Trophoblast cell (in vitro differentiated cells and primary cell): ENCODE data around the gene ADAMTSL4.

Experiments used
- DNase-seq, 2 donors: peaks; one replicate each; pipeline ENCODE4 v3.0.0-alpha.2; 2016
- H2AFZ ChIP-seq: 2 replicates; pipeline ENCODE4 v1.6.1; 2013; ENCODE audit warnings: low read length, moderate library complexity, mild to moderate bottlenecking; ENCODE audit not compliant: insufficient read depth, poor library complexity
- H2AK5ac ChIP-seq: 2 replicates; pipeline ENCODE4 v1.6.1; 2013; ENCODE audit warnings: mild to moderate bottlenecking, low read length
- H2BK120ac ChIP-seq: 2 replicates; pipeline ENCODE4 v1.6.1; 2013; ENCODE audit warnings: low read length, mild to moderate bottlenecking, moderate library complexity; ENCODE audit not compliant: insufficient read depth, poor library complexity
- H2BK12ac ChIP-seq: 2 replicates; pipeline ENCODE4 v1.6.1; 2013; ENCODE audit warnings: mild to moderate bottlenecking, low read length, moderate library complexity
- H2BK5ac ChIP-seq: 2 replicates; pipeline ENCODE4 v1.6.1; 2013; ENCODE audit warnings: low read length, low read depth, moderate library complexity, mild to moderate bottlenecking; ENCODE audit not compliant: poor library complexity
- H3K14ac ChIP-seq: 2 replicates; pipeline ENCODE4 v1.6.1; 2013; ENCODE audit warnings: mild to moderate bottlenecking, low read length
- H3K18ac ChIP-seq: 2 replicates; pipeline ENCODE4 v1.6.1; 2013; ENCODE audit warnings: mild to moderate bottlenecking, low read length
- H3K23ac ChIP-seq: 2 replicates; pipeline ENCODE4 v1.6.1; 2013; ENCODE audit warnings: low read length
- H3K27ac ChIP-seq: 2 replicates; pipeline ENCODE4 v1.5.1; 2013; ENCODE audit warnings: low read depth, mild to moderate bottlenecking, inconsistent platforms, low read length, moderate library complexity
- H3K27me3 ChIP-seq: 2 replicates; pipeline ENCODE4 v1.6.1; 2013; ENCODE audit warnings: inconsistent platforms, mild to moderate bottlenecking, low read length, moderate library complexity; ENCODE audit not compliant: insufficient read depth
- H3K36me3 ChIP-seq, 2 experiments: 1 replicate in 1 of 2; 2 replicates in 1 of 2; pipeline ENCODE4 v1.6.1; 2013; ENCODE audit warnings: low read length in 2 of 2, mild to moderate bottlenecking in 2 of 2, moderate library complexity in 1 of 2; ENCODE audit not compliant: insufficient read depth in 2 of 2, control insufficient read depth in 1 of 2
- H3K4ac ChIP-seq: 2 replicates; pipeline ENCODE4 v1.6.1; 2013; ENCODE audit warnings: low read depth, mild to moderate bottlenecking, low read length, moderate library complexity
- H3K4me1 ChIP-seq, 2 experiments: 1 replicate in 1 of 2; 2 replicates in 1 of 2; pipeline ENCODE4 v1.6.1; 2013; ENCODE audit warnings: low read length in 2 of 2, mild to moderate bottlenecking in 2 of 2, moderate library complexity in 1 of 2; ENCODE audit not compliant: insufficient read depth in 2 of 2, control insufficient read depth in 1 of 2
- H3K4me2 ChIP-seq: 2 replicates; pipeline ENCODE4 v1.6.1; 2013; ENCODE audit warnings: inconsistent platforms, mild to moderate bottlenecking, low read length, moderate library complexity
- H3K4me3 ChIP-seq: 2 replicates; pipeline ENCODE4 v1.5.1; 2013; ENCODE audit warnings: mild to moderate bottlenecking, low read depth, low read length, inconsistent platforms
- H3K79me1 ChIP-seq: one replicate; pipeline ENCODE4 v1.6.1; 2013; ENCODE audit warnings: low read length
- H3K79me2 ChIP-seq: 2 replicates; pipeline ENCODE4 v1.6.1; 2013; ENCODE audit warnings: low read length, mild to moderate bottlenecking; ENCODE audit not compliant: control insufficient read depth, insufficient read depth, poor library complexity
- H3K9ac ChIP-seq: 2 replicates; pipeline ENCODE4 v1.6.1; 2013; ENCODE audit warnings: mild to moderate bottlenecking, low read length
- H3K9me3 ChIP-seq: 2 replicates; pipeline ENCODE4 v1.6.1; 2013; ENCODE audit warnings: low read depth, mild to moderate bottlenecking, control low read depth, inconsistent platforms, low read length; ENCODE audit not compliant: insufficient read depth
- H4K12ac ChIP-seq: 2 replicates; pipeline ENCODE4 v1.6.1; 2013; ENCODE audit warnings: low read depth, mild to moderate bottlenecking, low read length, moderate library complexity
- H4K8ac ChIP-seq: 2 replicates; pipeline ENCODE4 v1.6.1; 2013; ENCODE audit warnings: low read depth, mild to moderate bottlenecking, low read length, moderate library complexity
- H4K91ac ChIP-seq: one replicate; pipeline ENCODE4 v1.6.1; 2013; ENCODE audit warnings: low read depth, mild to moderate bottlenecking, low read length, moderate library complexity
- WGBS: extraction: QIAGEN DNeasy Blood & Tissue Kit; methylation state at CpG from one replicate; pipeline ENCODE4 v1.1.7; 2013; ENCODE audit warnings: missing lambda C conversion rate; ENCODE audit not compliant: insufficient read length, insufficient coverage; ENCODE audit errors: extremely low coverage; 5-methylcytosine and 5-hydroxymethylcytosine counted together

The ADAMTSL4 gene

GRCh38 chr1:150511551-150511950, 37.7 kb upstream of the ADAMTSL4 start:
- Histone ChIP-seq H3K4me1 (peaks cover 11 to 15% of the 10 kb centered on the region in 2 experiments), H4K91ac (no peak overlapping the region), H3K79me1 (peaks cover 6% of the 10 kb centered on the region), H3K23ac (no peak overlapping the region), H3K9me3 (no peaks in the 10 kb centered on the region), H3K27me3 (no peaks in the 10 kb centered on the region), H2BK12ac (no peak overlapping the region), H3K4ac (no peak overlapping the region), H3K4me2 (no peak overlapping the region), H4K8ac (no peak overlapping the region), H3K79me2 (peaks cover 6% of the 10 kb centered on the region), H3K4me3 (no peak overlapping the region), H3K36me3 (peaks cover 8 to 12% of the 10 kb centered on the region in 2 experiments), H3K9ac (no peak overlapping the region), H2BK120ac (no peak overlapping the region), H2AFZ (no peak overlapping the region), H3K14ac (no peak overlapping the region), H4K12ac (no peak overlapping the region), H2AK5ac (no peak overlapping the region), H3K18ac (no peak overlapping the region), H3K27ac (no peak overlapping the region), H2BK5ac (no peak overlapping the region)
- no CpG with 5 or more reads among the region's 12 CpGs for WGBS
- DNase-seq = no peak

GRCh38 chr1:150511985-150512660, 37.1 kb upstream of the ADAMTSL4 start:
- peaks cover 4 to 7% of the 10 kb centered on the region in 2 experiments for H3K36me3 ChIP-seq
- no peak overlapping the region for H3K27ac ChIP-seq
- no peaks in the 10 kb centered on the region for H3K9me3 ChIP-seq
- no peak overlapping the region for H2BK120ac ChIP-seq
- no peak overlapping the region for H3K18ac ChIP-seq
- H2BK5ac ChIP-seq = no peak overlapping the region
- no CpG with 5 or more reads among the region's 17 CpGs for WGBS
- no peak overlapping the region for H4K8ac ChIP-seq
- no peak overlapping the region for H3K4me2 ChIP-seq
- H3K27me3 ChIP-seq = no peaks in the 10 kb centered on the region
- H3K23ac ChIP-seq = no peak overlapping the region
- peaks cover 6% of the 10 kb centered on the region for H3K79me1 ChIP-seq
- no peak overlapping the region for H3K4ac ChIP-seq
- H3K9ac ChIP-seq = no peak overlapping the region
- no peak overlapping the region for H2BK12ac ChIP-seq
- H3K4me1 ChIP-seq = peaks cover 11 to 15% of the 10 kb centered on the region in 2 experiments
- H4K91ac ChIP-seq = no peak overlapping the region
- H2AFZ ChIP-seq = no peak overlapping the region
- H3K14ac ChIP-seq = no peak overlapping the region
- no peak overlapping the region for H4K12ac ChIP-seq
- no peak overlapping the region for H3K4me3 ChIP-seq
- no peak overlapping the region for H2AK5ac ChIP-seq
- no peak for DNase-seq
- H3K79me2 ChIP-seq = peaks cover 6% of the 10 kb centered on the region

GRCh38 chr1:150512846-150513245, 36.4 kb upstream of the ADAMTSL4 start:
- Histone ChIP-seq H3K4me1 (peaks cover 10 to 12% of the 10 kb centered on the region in 2 experiments), H3K27me3 (no peaks in the 10 kb centered on the region), H4K8ac (no peak overlapping the region), H2BK12ac (no peak overlapping the region), H3K27ac (no peak overlapping the region), H4K91ac (no peak overlapping the region), H2BK5ac (no peak overlapping the region), H3K4ac (no peak overlapping the region), H3K23ac (no peak overlapping the region), H3K4me2 (no peak overlapping the region), H3K18ac (no peak overlapping the region), H2AK5ac (no peak overlapping the region), H3K4me3 (no peak overlapping the region), H3K14ac (no peak overlapping the region), H4K12ac (no peak overlapping the region), H3K79me2 (peaks cover 6% of the 10 kb centered on the region), H3K9me3 (no peaks in the 10 kb centered on the region), H3K79me1 (peaks cover 6% of the 10 kb centered on the region), H3K36me3 (peaks cover 4 to 7% of the 10 kb centered on the region in 2 experiments), H2AFZ (no peak overlapping the region), H3K9ac (no peak overlapping the region), H2BK120ac (no peak overlapping the region)
- DNase-seq = no peak
- no CpG with 5 or more reads among the region's 2 CpGs for WGBS

- H2AFZ ChIP-seq = no peak overlapping the region
- peaks cover 4 to 6% of the 10 kb centered on the region in 2 experiments for H3K4me1 ChIP-seq
- H2BK5ac ChIP-seq = no peak overlapping the region
- no peak overlapping the region for H2AK5ac ChIP-seq
- no peak overlapping the region for H4K12ac ChIP-seq
- no CpG with 5 or more reads among the region's 7 CpGs for WGBS
- no peak overlapping the region for H4K8ac ChIP-seq
- H3K27me3 ChIP-seq = no peaks in the 10 kb centered on the region
- no peak overlapping the region for H3K4ac ChIP-seq
- H3K14ac ChIP-seq = no peak overlapping the region
- DNase-seq = no peak
- H3K18ac ChIP-seq = no peak overlapping the region
- no peak overlapping the region for H3K23ac ChIP-seq
- H2BK12ac ChIP-seq = no peak overlapping the region
- no peak overlapping the region for H4K91ac ChIP-seq
- peaks cover 4 to 7% of the 10 kb centered on the region in 2 experiments for H3K36me3 ChIP-seq
- H3K9ac ChIP-seq = no peak overlapping the region
- H3K4me2 ChIP-seq = no peak overlapping the region
- no peak overlapping the region for H3K4me3 ChIP-seq
- peaks cover 6% of the 10 kb centered on the region for H3K79me1 ChIP-seq
- H3K79me2 ChIP-seq = peaks cover 6% of the 10 kb centered on the region
- no peak overlapping the region for H2BK120ac ChIP-seq
- no peak overlapping the region for H3K27ac ChIP-seq
- H3K9me3 ChIP-seq = no peaks in the 10 kb centered on the region
These were observed 35.8 kb upstream of the ADAMTSL4 start for GRCh38 chr1:150513351-150513791.
